Mucosa of rectum (tissue), 2 donors: ENCODE measurements around the gene PICK1.

Experiments
- H3K27ac ChIP-seq, 2 donors: one replicate each; pipeline ENCODE4 v1.7.0; 2013; ENCODE audit warnings: inconsistent platforms in 2 of 2, low read depth in 2 of 2, low read length in 2 of 2
- H3K27me3 ChIP-seq, 2 donors: one replicate each; pipeline ENCODE4 v1.7.0; 2013; ENCODE audit warnings: low read length in 2 of 2; ENCODE audit not compliant: control insufficient read depth in 2 of 2, insufficient read depth in 2 of 2
- H3K36me3 ChIP-seq, 2 donors: one replicate each; pipeline ENCODE4 v1.7.0; 2013; ENCODE audit warnings: low read length in 2 of 2; ENCODE audit not compliant: control insufficient read depth in 2 of 2, insufficient read depth in 2 of 2
- H3K4me1 ChIP-seq, 2 donors: one replicate each; pipeline ENCODE4 v1.7.0; 2013; ENCODE audit warnings: low read length in 2 of 2, mild to moderate bottlenecking in 1 of 2; ENCODE audit not compliant: control insufficient read depth in 2 of 2, insufficient read depth in 2 of 2
- H3K4me3 ChIP-seq, 2 donors: one replicate each; pipeline ENCODE4 v1.7.0; 2013; ENCODE audit warnings: low read length in 2 of 2
- H3K9ac ChIP-seq, 2 donors: one replicate each; pipeline ENCODE4 v1.7.0; 2013; ENCODE audit warnings: low read length in 2 of 2, low read depth in 1 of 2, mild to moderate bottlenecking in 1 of 2
- H3K9me3 ChIP-seq, 2 donors: one replicate each; pipeline ENCODE4 v1.7.0; 2013; ENCODE audit warnings: low read length in 2 of 2; ENCODE audit not compliant: control insufficient read depth in 2 of 2
- donor health status: healthy.
- donor health status: Normal muscosa, but diverticular disease.

PICK1 gene

GRCh38 chr22:38120359-38121110 is 63.3 kb downstream of the PICK1 start:
- H3K27me3 ChIP-seq: no peaks in the 10 kb centered on the region
- H3K4me3 ChIP-seq: no peak overlapping the region
- H3K36me3 ChIP-seq: peaks cover 2 to 4% of the 10 kb centered on the region in 2 donors
- H3K27ac ChIP-seq: no peak overlapping the region
- H3K9ac ChIP-seq: no peak overlapping the region
- H3K4me1 ChIP-seq: peaks cover 0 to 5% of the 10 kb centered on the region in 2 donors
- no peaks in the 10 kb centered on the region for H3K9me3 ChIP-seq

DNA sequence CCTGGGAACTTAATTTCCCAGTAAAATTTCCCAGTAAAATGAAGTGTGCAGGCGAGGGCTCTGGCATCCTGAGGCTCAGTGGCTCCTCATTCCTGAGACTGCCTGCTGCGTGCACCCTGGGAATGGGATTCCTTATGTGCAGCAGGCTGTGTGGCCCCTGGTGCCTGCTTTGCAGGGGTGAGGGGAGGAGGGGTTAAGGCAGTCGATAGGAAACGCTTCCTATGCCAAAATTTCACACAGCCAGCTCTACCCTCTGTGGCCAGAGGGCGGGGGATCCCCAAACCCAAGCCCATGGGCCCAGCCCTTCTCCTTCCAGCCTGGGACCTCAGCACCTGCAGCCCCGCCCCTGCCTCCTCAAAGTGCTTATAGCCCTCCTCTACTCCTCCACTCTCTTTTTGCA is 65.4 kb downstream of the PICK1 start:
- H3K4me1 ChIP-seq: peaks cover 0 to 5% of the 10 kb centered on the region in 2 donors
- H3K27me3 ChIP-seq: no peaks in the 10 kb centered on the region
- H3K4me3 ChIP-seq: no peak overlapping the region
- peaks cover 2 to 12% of the 10 kb centered on the region in 2 donors for H3K36me3 ChIP-seq
- no peak overlapping the region for H3K27ac ChIP-seq
- H3K9ac ChIP-seq: no peak overlapping the region
- H3K9me3 ChIP-seq: no peaks in the 10 kb centered on the region

DNA sequence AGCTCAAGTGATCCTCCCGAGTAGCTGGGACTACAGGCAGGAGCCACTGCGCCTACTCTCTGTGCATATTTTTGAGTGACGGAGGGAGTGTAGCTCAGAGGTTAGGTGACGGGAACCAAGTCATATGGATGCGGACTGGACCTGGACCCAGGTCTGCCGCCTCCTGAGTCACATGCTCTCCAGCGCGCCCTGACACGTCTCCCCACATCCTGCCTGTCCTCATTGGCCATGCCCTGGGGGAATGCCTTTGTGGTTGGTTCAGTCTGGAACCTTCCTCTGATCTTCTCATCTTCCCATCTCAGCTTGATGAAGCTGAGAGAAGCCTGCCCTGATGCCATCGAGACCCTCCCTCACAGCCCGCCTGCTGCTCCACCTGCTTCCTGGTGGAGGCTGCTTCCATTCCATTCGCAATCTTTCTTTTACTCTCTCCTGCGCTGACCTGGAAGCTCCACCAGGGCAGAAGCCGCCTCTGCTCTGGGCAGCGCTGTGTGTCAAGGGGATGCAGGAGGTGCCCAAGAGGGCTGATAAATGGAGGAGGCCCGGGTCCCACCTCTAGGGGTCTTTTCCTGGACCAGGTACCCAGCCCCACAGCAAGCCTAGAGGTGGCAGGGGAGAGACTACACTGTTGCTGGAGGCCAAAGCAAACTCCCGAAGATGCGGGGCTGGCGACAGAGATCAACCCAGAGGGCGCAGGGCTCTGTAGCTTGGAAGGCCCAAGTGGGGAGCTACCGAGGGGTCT is 67.2 kb downstream of the PICK1 start:
- peaks cover 2 to 15% of the 10 kb centered on the region in 2 donors for H3K36me3 ChIP-seq
- no peaks in the 10 kb centered on the region for H3K9me3 ChIP-seq

GRCh38 chr22:38125038-38125610 is 67.9 kb downstream of the PICK1 start:
- H3K27ac ChIP-seq: no peak overlapping the region
- no peaks in the 10 kb centered on the region for H3K9me3 ChIP-seq
- peaks cover 0 to 4% of the 10 kb centered on the region in 2 donors for H3K4me1 ChIP-seq
- no peak overlapping the region for H3K4me3 ChIP-seq
- H3K27me3 ChIP-seq: no peaks in the 10 kb centered on the region
- peaks cover 2 to 15% of the 10 kb centered on the region in 2 donors for H3K36me3 ChIP-seq
- H3K9ac ChIP-seq: no peak overlapping the region

More for the DNA sequence above, 67.2 kb downstream of the PICK1 start:
- no peaks in the 10 kb centered on the region for H3K27me3 ChIP-seq
- no peak overlapping the region for H3K9ac ChIP-seq
- H3K27ac ChIP-seq: no peak overlapping the region
- peaks cover 0 to 5% of the 10 kb centered on the region in 2 donors for H3K4me1 ChIP-seq
- H3K4me3 ChIP-seq: no peak overlapping the region
